Measurements from ENCODE around the gene PIGU. TPM values are rescaled to one million over a fixed set of nuclear protein-coding genes. Genes with fewer than 3 reads are reported as not detected.

The PIGU gene
- polyA plus RNA-seq, 1 experiment, result 35.2 TPM

GRCh38 chr20:34530342-34530741 lies 146.6 kb downstream of the PIGU start:
- TF ChIP-seq, protein P1, sequence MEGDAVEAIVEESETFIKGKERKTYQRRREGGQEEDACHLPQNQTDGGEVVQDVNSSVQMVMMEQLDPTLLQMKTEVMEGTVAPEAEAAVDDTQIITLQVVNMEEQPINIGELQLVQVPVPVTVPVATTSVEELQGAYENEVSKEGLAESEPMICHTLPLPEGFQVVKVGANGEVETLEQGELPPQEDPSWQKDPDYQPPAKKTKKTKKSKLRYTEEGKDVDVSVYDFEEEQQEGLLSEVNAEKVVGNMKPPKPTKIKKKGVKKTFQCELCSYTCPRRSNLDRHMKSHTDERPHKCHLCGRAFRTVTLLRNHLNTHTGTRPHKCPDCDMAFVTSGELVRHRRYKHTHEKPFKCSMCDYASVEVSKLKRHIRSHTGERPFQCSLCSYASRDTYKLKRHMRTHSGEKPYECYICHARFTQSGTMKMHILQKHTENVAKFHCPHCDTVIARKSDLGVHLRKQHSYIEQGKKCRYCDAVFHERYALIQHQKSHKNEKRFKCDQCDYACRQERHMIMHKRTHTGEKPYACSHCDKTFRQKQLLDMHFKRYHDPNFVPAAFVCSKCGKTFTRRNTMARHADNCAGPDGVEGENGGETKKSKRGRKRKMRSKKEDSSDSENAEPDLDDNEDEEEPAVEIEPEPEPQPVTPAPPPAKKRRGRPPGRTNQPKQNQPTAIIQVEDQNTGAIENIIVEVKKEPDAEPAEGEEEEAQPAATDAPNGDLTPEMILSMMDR (IDR thresholded peaks at IDR 0.05; ENCODE audit: insufficient read depth, low read depth, low read length), result no peak
- POLR2A ChIA-PET, result no interaction called here
- H3K27me3 ChIP-seq (ENCODE audit: control insufficient read depth, insufficient read depth, low read length), result no peaks in the 10 kb centered on the region
- no peak for DNase-seq (ENCODE audit: low read depth)
- peaks cover 45% of the 10 kb centered on the region for H3K36me3 ChIP-seq (ENCODE audit: control insufficient read depth, insufficient read depth, low read length)
- CTCF ChIA-PET, result interaction anchor here (0.6 to 3.0 kb wide), 6 partner anchors 9 to 340 kb away, joined by 3 to 15 read pairs (median 4); no protein-coding TSS in a partner anchor
- no peak overlapping the region for H3K4me3 ChIP-seq (ENCODE audit: low read depth, low read length)

- no peak for DNase-seq (ENCODE audit: low read depth)
- Histone ChIP-seq H3K36me3 (ENCODE audit: control insufficient read depth, insufficient read depth, low read length) (peaks cover 39% of the 10 kb centered on the region), H3K4me3 (ENCODE audit: low read depth, low read length) (no peak overlapping the region), H3K27me3 (ENCODE audit: control insufficient read depth, insufficient read depth, low read length) (no peaks in the 10 kb centered on the region)
- POLR2A ChIA-PET, result no interaction called here
- CTCF ChIA-PET, result interaction anchor here (0.5 to 3.0 kb wide), 5 partner anchors 10 to 339 kb away, joined by 3 to 15 read pairs (median 4); no protein-coding TSS in a partner anchor
- TF ChIP-seq, protein P1 (IDR thresholded peaks at IDR 0.05; ENCODE audit: insufficient read depth, low read depth, low read length), result no peak
These were observed 147.2 kb downstream of the PIGU start for GRCh38 chr20:34529742-34530141.

GRCh38 chr20:34528921-34529297 lies 148.0 kb downstream of the PIGU start:
- Histone ChIP-seq H3K36me3 (ENCODE audit: control insufficient read depth, insufficient read depth, low read length) (peaks cover 32% of the 10 kb centered on the region), H3K4me3 (ENCODE audit: low read depth, low read length) (no peak overlapping the region), H3K27me3 (ENCODE audit: control insufficient read depth, insufficient read depth, low read length) (no peaks in the 10 kb centered on the region)
- TF ChIP-seq, protein P1 (IDR thresholded peaks at IDR 0.05; ENCODE audit: insufficient read depth, low read depth, low read length), result no peak
- CTCF ChIA-PET, result interaction anchor here (0.6 to 0.7 kb wide), 2 partner anchors 34 to 258 kb away, joined by 4 read pairs; no protein-coding TSS in a partner anchor
- DNase-seq (ENCODE audit: low read depth), result no peak
- POLR2A ChIA-PET, result no interaction called here

GRCh38 chr20:34527016-34527415 lies 149.9 kb downstream of the PIGU start:
- ChIA-PET POLR2A (no interaction called here), CTCF (interaction anchor here (0.9 to 3.5 kb wide), 3 partner anchors 12 to 344 kb away, joined by 3 to 23 read pairs (median 5); no protein-coding TSS in a partner anchor)
- no peak overlapping the region for H3K4me3 ChIP-seq (ENCODE audit: low read depth, low read length)
- no peak for DNase-seq (ENCODE audit: low read depth)
- H3K27me3 ChIP-seq (ENCODE audit: control insufficient read depth, insufficient read depth, low read length), result no peaks in the 10 kb centered on the region
- TF ChIP-seq, protein P1 (IDR thresholded peaks at IDR 0.05; ENCODE audit: insufficient read depth, low read depth, low read length), result no peak
- H3K36me3 ChIP-seq (ENCODE audit: control insufficient read depth, insufficient read depth, low read length), result peaks cover 22% of the 10 kb centered on the region

GRCh38 chr20:34526466-34526865 lies 150.4 kb downstream of the PIGU start:
- CTCF ChIA-PET, result interaction anchor here (0.9 to 3.5 kb wide), 2 partner anchors 13 to 344 kb away, joined by 3 to 23 read pairs; no protein-coding TSS in a partner anchor
- POLR2A ChIA-PET, result no interaction called here
- no peak for DNase-seq (ENCODE audit: low read depth)
- no peak overlapping the region for H3K4me3 ChIP-seq (ENCODE audit: low read depth, low read length)
- TF ChIP-seq, protein P1 (IDR thresholded peaks at IDR 0.05; ENCODE audit: insufficient read depth, low read depth, low read length), result no peak
- no peaks in the 10 kb centered on the region for H3K27me3 ChIP-seq (ENCODE audit: control insufficient read depth, insufficient read depth, low read length)
- peaks cover 16% of the 10 kb centered on the region for H3K36me3 ChIP-seq (ENCODE audit: control insufficient read depth, insufficient read depth, low read length)
